Heart left ventricle (tissue), 13 donors: ENCODE results near the gene EML6.

ENCODE experiments used
- CTCF ChIP-seq, 12 donors: fragments of 200-600 bp; sonication (generic) in 4 of 12; IDR thresholded peaks; one replicate each; pipeline versions ENCODE4 v1.5.0 to v1.8.0; 2018 to 2022; ENCODE audit warnings: antibody characterized with exemption in 12 of 12, mild to moderate bottlenecking in 5 of 12
- POLR2A ChIP-seq, 2 donors: fragments of 450-650 bp; IDR thresholded peaks; one replicate each; pipeline ENCODE4 v1.6.1; 2017; ENCODE audit warnings: antibody characterized with exemption in 2 of 2, mild to moderate bottlenecking in 2 of 2, moderate library complexity in 2 of 2
- donor health status: ischemic (EF 13 %, LVEDD 7.1; RV severe dilation, severe dysfunction).
- donor health status: DM: no; HTN: yes; CAD: no.
- donor health status: DM: no; HTN: no; CAD: no.
- donor health status: ischemic (EF 25% LVEDD 6.9; RV normal size, moderate dysfunction).
- donor health status: ischemic (EF 25% LVEDD 5.7; RV mildly dilated, moderate dysfunction).
- donor health status: ischemic (EF 35%, LVEDD 5.7; RV mildly dilated, moderate dysfunction).
- donor health status: nonischemic (EF 11% LVEDD 7.7; RV severe dilation, severe dysfunction).
- donor health status: DM: yes; HTN: yes; CAD: no.
- donor health status: PGD.
- donor health status: ischemic (EF 29% LVEDD 5.4; RV normal size, mild dysfunction).
- donor health status: nonischemic (EF 23%, LVEDD 6.1; RV moderate dilation, normal function).

GRCh38 chr2:54675738-54676137, 47.7 kb upstream of the EML6 start:
- TF ChIP-seq POLR2A (IDR thresholded peaks at IDR 0.05) (no peak), CTCF (IDR thresholded peaks at IDR 0.05) (no peak)
